Hepatocyte (in vitro differentiated cells): ENCODE data around the gene LST1.

Experiments
- CTCF ChIP-seq: fragments of 200-600 bp; sonication (generic); IDR thresholded peaks from 2 replicates; pipeline ENCODE4 v1.5.1; 2016; ENCODE audit warnings: antibody characterized with exemption, mild to moderate bottlenecking; ENCODE audit not compliant: poor library complexity
- EZH2 ChIP-seq: fragments of 200-600 bp; sonication (generic); IDR thresholded peaks from 2 replicates; pipeline ENCODE4 v1.6.1; 2016; ENCODE audit warnings: antibody characterized with exemption, mild to moderate bottlenecking, borderline replicate concordance
- EZH2phosphoT487 ChIP-seq: fragments of 200-600 bp; sonication (generic); IDR thresholded peaks from one replicate; pipeline ENCODE4 v1.6.1; 2018; ENCODE audit warnings: antibody characterized with exemption, mild to moderate bottlenecking, low read depth, moderate library complexity; ENCODE audit not compliant: unreplicated experiment, severe bottlenecking

- TF ChIP-seq CTCF (no peak), EZH2phosphoT487 (no peak), EZH2 (no peak)
These were observed 17.5 kb upstream of the LST1 start for GRCh38 chr6:31568537-31568961.
